Stimulated activated CD4-positive, alpha-beta T cell treated with anti-CD3 and anti-CD28 coated beads, Interleukin-15, amount 100 ng/mL, for 48 hours (primary cell): ENCODE data around the gene DNAH17.

Source experiments
- DNase-seq, 2 donors: peaks; one replicate each; pipeline ENCODE4 v3.0.0-alpha.2; 2020; ENCODE audit warnings: low read depth in 2 of 2

DNAH17 gene

GRCh38 chr17:78577296-78577695 is at the start of gene DNAH17:
DNAH17 (minus strand) TSS chr17:78577396; CDS start chr17:78575057, 2,339 bp downstream.
- no peak for DNase-seq

- DNase-seq = no peak
These were observed 47.3 kb upstream of the DNAH17 start for GRCh38 chr17:78624324-78625151.

GRCh38 chr17:78623541-78623940 is 46.3 kb upstream of the DNAH17 start:
- no peak for DNase-seq

GRCh38 chr17:78622491-78623265 is 45.5 kb upstream of the DNAH17 start:
- DNase-seq = no peak

GRCh38 chr17:78621720-78622490 is 44.7 kb upstream of the DNAH17 start:
- DNase-seq = no peak

GRCh38 chr17:78620099-78620498 is 42.9 kb upstream of the DNAH17 start:
- DNase-seq = no peak

- DNase-seq = no peak
These were observed 42.1 kb upstream of the DNAH17 start for GRCh38 chr17:78619334-78619733.

- no peak for DNase-seq
These were observed 41.3 kb upstream of the DNAH17 start for GRCh38 chr17:78618264-78619066.

GRCh38 chr17:78617511-78618061 is 40.4 kb upstream of the DNAH17 start:
- DNase-seq = no peak

- DNase-seq = no peak
These were observed 39.8 kb upstream of the DNAH17 start for GRCh38 chr17:78616946-78617345.

GRCh38 chr17:78615631-78616030 is 38.4 kb upstream of the DNAH17 start:
- DNase-seq = no peak

- DNase-seq = no peak
These were observed 36.2 kb upstream of the DNAH17 start for GRCh38 chr17:78613416-78613815.

- no peak for DNase-seq
These were observed 34.4 kb upstream of the DNAH17 start for GRCh38 chr17:78611607-78612006.

- DNase-seq = no peak
These were observed 33.8 kb upstream of the DNAH17 start for GRCh38 chr17:78610951-78611511.

GRCh38 chr17:78609191-78609641 is 32.0 kb upstream of the DNAH17 start:
- DNase-seq = no peak

- DNase-seq = no peak
These were observed 31.6 kb upstream of the DNAH17 start for GRCh38 chr17:78608804-78609186.

- no peak for DNase-seq
These were observed 31.1 kb upstream of the DNAH17 start for GRCh38 chr17:78608122-78608803.

GRCh38 chr17:78607038-78607437 is 29.8 kb upstream of the DNAH17 start:
- DNase-seq = no peak

GRCh38 chr17:78605886-78606285 is 28.7 kb upstream of the DNAH17 start:
- DNase-seq = no peak

- DNase-seq = no peak
These were observed 28.2 kb upstream of the DNAH17 start for GRCh38 chr17:78605429-78605828.
